GM21423 (cell line): Measurements from ENCODE around the gene KCNJ6.
"Not testable (repeated sequence)": the region's sequence is repeated elsewhere in the genome, so short reads cannot be mapped to it uniquely, and the experiment has no call there.

ENCODE experiments used
- ATAC-seq: cut with Tn5 transposase; IDR thresholded peaks from one replicate; pipeline ENCODE4 v1.9.1; 2021; ENCODE audit warnings: mild to moderate bottlenecking, moderate library complexity; ENCODE audit not compliant: unreplicated experiment

Gene KCNJ6, protein sequence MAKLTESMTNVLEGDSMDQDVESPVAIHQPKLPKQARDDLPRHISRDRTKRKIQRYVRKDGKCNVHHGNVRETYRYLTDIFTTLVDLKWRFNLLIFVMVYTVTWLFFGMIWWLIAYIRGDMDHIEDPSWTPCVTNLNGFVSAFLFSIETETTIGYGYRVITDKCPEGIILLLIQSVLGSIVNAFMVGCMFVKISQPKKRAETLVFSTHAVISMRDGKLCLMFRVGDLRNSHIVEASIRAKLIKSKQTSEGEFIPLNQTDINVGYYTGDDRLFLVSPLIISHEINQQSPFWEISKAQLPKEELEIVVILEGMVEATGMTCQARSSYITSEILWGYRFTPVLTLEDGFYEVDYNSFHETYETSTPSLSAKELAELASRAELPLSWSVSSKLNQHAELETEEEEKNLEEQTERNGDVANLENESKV

DNA sequence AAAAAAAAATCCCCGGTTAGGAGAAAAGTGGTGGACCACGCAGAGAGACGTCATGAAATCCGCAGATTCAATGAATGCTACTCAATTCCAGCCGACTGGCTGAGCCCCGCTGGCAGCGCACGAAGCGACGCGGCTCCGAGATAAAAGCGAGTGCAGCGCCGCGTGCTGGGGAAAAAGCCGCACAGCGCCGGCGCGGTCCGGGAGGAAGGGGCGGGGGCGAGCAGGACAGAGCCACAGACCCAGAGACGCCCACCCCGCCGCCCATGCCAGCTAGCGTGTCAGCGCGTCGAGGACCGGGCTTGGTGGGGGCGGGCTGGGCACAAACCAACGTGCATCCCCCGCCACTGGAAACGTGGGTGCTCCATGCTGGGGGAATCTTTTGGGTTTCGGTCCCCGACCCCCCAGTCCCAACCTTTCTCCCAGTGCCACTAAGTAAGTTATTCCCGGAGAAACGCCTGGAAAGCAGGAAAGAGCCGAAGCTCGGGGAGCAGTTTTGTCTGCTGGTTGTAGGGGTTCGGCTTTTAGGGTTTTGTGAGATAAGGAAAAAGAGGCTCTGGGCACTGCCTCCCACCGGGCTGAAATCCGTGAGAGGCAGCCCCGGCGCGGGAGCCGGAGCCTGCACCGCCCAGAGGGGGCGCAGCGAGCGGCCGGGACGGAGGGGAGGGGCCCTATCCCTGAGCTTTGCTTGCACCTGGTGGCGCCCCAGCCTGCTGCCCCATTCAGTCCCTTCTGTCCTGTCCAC is at the start of gene KCNJ6:
KCNJ6 (minus strand) TSS at position 148 of the 742 bp plus-strand sequence. CDS start 75,775 bp downstream, outside the sequence.
- ATAC-seq, result no peak

DNA sequence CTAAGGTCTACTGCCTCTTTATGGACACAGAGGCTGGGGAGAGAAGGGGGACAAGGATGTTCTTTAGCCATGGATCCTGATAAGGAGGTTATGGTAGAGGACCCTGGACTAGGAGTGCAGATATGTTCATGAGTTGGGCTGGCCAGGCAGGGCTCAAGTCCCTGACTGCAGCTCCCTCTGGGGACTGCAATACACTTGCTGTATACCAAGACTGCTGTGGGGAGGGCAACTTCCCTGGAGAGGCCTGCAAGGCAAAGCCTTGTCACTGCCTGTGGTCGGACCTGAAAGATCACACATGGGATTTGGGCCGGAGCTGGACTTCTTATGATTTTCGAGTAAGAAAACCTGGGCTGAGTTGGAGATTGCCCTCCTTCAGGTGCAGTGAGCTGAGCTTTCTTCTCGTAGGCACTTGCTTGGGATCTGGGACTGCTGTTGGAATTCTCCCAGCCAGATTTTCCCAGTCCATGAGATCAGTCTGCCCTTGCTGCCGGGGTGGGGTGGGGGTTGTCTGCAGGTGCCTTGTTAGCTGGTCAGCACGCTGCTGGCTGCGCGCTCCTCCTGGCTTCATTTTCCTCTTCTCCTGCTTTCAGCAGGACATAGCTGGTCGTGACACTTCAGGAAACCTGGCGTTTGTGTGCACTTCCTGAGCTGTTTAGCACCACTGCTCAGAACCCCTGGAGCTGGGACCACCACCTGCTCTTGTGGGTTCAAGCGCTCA is 49.0 kb upstream of the KCNJ6 start:
- no peak for ATAC-seq

DNA sequence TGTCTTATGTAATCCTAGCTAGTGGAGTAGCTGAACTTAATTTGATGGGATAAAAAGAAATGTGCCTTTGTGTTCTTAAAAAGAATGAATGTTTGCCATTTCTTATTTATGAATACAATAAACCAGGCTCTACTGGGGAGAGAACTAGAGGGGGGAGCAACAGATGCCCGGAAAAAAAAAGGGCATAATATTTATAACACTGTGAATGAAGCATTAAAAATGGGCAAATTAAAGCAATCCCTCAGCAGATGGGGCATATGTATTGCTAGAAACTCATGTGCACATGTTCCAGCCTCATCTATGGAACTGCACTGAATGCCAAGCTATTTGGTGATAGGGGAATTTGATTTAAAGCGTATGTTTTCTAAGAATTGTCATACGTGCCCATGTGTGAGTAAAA is 42.3 kb upstream of the KCNJ6 start:
- ATAC-seq, result no peak

DNA sequence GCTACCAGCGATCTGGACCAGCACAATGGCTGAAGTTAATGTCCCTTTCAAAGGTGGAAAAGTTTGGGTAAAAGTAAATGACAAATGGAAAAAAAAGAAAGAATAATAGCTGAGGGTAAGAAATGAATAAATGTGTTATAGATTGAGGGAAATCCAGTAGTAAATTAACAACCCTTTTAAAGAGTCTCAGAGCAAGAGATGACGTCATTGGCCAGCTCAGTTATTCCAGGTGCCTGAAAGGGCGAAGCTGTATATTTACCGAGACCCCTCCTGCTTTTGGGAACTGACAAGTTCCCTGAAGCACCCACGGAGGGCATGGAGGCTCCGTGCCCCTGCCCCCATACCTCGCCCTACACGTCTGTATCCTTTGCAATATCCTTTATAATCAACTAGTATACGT is 40.5 kb upstream of the KCNJ6 start:
- no peak for ATAC-seq

DNA sequence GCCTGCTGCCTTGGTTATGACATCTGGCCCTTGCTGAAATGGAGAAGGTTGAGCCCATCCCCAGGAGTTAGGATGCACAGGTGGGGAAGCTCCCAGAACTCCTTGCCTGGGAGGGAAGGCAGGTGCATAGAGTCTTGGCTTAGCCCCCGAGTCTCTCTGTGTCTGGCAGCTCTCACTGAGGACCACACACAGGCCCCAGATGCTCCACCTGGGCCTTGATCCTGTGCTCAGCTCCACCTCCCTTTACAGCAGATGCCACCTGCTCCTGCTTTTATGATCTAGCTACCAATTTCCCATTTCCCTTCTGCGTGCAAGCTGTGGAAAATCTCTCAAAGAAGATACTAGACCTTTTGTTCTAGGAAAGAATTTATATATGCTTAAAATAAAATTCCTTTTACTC is 28.8 kb upstream of the KCNJ6 start:
- ATAC-seq, result no peak

DNA sequence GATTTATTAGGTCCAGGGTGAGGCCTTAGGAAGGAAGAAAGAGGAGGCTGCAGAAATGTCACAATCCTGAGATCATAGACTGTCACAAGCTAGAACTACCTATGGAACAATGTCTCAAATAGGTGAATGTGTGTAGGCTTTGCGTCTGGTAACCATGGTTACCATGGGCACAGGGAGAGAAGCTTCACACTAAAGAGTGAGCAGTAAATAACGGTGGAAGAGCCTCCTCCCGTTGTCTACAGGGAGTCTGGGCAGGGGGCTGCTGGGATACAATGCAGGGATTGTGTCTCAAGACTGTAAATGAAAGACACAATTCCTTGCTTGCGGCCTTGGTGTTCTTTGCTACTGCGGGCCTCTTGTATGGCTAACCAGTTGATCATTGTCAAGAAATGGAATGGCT is 28.2 kb upstream of the KCNJ6 start:
- no peak for ATAC-seq

DNA sequence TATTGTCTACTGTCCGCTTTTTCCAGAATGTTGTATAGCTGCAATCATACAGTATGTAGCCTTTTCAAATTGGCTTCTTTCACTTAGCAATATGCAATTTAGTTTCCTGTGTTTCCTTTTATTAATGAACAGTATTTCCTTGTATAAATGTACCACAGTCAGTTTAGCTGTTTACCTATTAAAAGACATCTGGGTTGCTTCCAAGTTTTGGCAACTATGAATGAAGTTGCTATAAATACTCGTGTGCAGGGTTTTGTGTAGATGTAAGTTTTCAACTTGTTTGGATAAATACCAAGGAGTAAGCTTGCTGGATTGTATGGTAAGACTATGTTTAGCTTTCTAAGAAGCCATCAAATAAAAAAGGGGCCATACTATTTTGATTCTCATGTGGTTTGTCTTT is 24.4 kb upstream of the KCNJ6 start:
- ATAC-seq, result no peak

DNA sequence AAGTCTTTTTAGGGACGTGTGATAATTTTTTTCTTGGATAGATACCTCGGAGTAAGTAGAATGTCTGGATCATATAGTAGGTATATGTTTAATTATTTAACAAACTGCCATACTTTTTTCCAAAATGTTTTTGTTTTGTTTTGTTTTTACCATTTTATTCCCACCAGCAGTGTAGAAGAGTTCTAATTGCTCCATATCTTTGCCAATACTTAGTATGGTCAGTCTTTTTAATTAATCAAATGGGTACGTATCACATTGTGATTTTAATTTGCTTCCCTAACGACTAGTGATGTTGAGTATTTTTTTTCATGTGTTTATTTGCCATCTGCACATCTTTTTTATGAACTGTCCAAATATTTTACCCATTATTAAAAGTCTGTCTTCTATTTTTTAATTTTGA is 23.6 kb upstream of the KCNJ6 start:
- no peak for ATAC-seq

DNA sequence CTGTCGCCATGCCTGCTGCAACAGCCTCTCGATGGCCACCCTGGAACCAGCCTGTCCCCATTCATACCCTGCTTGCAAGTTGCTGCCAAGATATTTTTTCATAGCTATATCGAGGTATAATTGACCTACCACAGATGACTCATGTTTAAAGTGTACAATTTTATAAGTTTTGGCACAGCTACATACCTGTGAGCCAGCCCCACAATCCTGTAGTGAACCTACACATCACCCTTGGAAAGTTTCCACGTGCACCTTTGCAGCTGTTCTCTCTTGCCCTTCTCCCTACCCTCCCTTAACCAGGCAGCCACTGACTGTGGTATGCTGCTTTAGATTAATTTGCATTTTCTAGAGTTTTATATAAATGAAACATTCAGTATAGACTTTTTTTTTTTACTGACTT is 23.0 kb upstream of the KCNJ6 start:
- no peak for ATAC-seq

DNA sequence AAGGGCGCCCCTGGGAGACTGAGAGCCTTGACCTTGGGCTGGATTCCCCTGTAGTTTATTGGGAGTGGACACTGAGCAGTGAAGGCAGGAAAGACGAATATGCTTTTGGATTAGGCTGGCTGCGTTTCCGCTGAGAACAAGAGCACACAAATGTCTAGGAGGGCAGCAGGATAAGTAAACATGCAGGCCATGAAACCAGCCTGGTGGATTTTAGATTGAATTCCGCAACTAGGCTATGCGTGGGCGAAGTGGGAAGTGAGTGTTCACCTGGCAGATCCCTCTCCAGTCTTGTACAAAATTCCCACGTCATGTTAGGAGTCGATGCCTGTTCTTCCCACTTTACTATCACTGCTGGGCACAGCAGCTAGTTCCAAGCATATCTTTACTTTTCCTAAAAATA is 21.4 kb upstream of the KCNJ6 start:
- ATAC-seq, result no peak

DNA sequence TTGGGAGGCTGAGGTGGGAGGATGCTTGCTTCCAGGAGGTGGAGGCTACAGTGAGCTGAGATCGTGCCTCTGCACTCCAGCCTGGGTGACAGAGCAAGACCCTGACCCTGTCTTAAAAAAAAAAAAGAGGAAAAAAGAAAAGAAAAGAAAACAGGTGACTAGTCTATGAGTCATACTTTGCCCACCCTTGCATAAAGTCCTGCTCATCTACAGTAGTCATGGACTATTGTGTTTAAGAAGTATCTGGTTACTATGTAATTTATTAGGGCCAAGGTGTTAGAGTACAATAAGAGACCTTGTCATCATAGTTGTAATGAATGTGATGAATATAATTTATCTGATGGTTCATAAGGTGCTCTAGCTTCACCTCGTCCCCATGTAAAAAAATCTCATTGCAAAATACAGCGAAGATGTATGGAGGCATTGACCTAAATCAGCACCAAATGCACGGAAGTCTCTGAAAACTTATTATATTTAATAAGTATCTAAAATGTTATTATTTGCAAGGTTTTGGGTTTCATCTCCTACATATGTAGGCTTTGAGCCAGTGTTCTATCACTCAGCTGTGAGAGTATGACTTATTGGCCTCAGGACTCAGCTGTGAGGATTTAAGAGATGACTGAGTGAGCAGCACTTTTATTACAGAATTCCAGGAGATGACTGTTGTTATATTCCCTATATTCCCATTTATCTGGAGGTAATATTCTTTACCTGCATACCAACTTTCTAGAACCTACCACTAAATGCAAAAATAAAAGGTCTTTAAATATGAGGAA is 19.9 kb upstream of the KCNJ6 start:
- no peak for ATAC-seq

DNA sequence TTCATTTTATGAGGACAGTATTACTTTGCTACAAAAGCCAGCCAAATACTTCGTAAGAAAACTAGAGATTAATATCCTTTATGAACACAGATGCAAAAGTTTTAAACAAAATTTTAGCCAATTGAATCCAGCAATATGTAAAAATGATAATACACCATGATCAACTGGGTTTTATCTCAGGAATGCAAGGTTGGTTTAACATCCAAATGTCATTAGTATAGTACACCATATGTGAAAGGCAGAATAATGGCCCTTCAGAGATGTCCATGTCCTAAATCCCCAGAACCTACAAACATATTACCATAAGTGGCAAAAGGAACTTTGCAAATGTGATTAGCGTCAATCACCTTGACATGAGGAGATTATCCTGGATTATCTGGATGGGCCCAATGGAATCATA is 16.7 kb upstream of the KCNJ6 start:
- ATAC-seq, result no peak

DNA sequence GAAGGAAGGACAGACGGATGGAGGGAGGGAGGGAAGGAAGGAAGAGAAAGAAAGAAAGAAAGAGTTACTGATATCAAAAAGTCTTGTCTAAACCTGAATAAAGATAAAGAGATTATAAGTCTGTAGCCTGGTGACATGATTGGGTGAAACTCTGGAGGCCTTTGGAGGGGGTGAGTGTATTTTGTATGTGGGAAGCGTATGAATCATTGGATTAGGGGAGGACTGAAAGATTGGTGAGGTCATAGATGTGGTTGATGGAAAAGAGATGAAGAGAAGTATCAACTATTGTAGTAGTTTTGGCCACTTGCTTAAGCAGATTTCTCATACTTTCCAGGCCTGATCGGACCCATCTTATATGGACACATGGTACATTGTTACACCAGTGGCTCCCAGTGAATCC is 11.5 kb upstream of the KCNJ6 start:
- no peak for ATAC-seq

DNA sequence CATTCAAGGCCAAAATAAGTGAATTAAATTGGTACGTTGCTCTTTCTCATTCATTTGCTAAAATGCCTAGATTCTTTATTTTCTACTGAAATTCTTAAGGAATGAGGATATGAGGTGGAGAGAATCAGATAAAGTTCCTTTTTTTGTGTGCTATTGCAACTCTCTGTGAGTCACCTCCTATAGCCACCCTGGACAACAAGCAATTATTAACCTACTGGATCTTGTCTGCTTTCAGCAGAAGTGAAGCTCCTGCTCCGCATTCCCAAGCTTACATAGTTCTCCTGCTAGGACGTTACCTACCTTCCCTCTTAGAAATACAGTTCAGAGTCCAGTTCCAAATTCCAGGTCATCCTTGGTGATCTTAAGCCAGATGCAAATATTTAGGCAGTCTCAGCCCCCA is 4.8 kb upstream of the KCNJ6 start:
- ATAC-seq, result no peak

DNA sequence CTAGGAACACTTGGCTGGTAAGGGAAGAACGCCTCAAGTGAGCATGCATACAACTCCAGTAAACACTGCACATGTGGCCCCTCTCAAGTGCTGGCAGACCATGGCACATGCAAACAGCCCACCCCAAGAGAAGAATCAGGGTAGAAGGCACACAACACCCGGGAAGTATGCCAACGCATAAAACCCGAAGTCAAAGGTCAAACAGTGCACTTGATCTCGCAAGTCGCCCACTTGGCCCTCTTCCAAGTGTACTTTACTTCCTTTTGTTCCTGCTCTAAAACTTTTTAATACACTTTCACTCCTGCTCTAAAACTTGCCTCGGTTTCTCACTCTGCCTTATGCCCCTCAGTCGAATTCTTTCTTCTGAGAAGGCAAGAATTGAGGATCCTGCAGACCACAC is 4.0 kb upstream of the KCNJ6 start:
- not testable (repeated sequence) for ATAC-seq

DNA sequence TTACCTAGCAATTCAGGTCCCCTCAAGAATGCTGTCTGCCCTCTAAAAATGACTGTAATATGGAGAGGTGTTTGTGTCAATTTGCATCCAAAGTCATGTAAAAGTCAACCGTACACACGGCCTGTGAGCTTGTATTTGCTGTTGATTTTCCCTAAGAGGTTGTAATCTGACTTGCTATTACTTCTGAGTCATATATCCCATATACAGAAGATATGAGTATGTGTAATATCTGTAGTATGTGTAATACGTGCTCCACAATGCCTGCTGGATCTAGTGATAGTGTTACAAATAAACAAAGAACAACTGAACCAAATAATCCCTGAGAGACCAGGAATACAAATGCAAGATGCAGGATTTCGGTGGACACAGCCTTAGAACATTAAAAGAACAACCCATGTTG is 1.4 kb upstream of the KCNJ6 start:
- ATAC-seq, result no peak

DNA sequence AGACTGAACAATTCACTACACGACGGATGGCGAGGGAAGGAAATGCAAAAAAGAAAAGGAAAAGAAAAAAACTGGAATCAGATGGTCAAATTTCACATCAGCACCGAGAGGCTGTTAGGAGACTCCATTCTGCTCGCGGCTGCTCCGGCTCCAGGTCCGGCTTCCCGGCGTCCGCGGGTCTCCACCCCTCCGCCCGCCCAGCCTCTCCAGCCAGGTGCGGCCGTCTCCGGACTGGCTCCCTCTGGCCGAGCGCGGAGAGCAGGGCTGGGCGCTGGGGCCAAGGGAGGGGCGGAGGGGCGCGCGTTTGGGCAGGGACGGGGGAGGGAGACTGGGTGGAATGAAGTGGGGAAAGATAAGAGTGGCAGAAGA is 332 bp downstream of the KCNJ6 start:
- no peak for ATAC-seq

DNA sequence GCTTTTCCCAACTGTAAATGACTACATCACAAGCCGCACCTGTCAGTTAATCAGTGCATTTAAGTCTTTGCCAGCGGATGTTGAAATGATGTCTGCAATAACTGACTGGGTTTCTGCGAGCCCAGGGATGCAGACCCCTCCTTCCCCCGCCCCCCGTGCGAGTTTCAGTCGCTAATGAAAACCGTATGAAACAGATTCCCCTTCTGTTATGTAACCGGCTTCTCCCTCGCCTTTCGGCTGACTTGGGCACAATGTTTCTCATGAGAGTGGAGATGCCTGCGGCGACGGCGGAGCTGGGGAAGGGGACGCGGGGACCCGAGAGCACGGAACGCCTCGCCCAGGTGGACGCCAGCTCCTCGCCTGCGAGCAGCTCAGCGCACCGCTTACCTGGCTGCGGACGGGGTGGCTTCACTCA is 753 bp downstream of the KCNJ6 start:
- no peak for ATAC-seq

DNA sequence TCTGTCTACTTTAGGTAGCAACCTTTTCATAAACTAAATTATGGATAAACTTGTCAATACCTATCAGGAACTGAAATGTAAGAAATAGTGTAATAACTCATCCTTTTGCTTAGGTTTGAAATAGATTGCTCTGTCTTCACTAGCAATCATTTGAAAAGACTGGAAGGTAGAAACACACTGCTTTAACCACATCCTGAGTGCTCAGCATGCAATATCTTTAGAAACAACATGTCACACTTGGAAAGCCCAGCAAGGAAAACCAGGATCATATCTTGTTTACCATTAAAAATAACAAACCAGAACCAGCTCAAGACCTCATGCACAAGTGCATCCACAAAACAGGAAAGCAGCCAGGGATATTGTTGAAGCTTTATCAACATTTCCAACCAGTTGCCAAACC is 3.6 kb downstream of the KCNJ6 start:
- ATAC-seq, result no peak

DNA sequence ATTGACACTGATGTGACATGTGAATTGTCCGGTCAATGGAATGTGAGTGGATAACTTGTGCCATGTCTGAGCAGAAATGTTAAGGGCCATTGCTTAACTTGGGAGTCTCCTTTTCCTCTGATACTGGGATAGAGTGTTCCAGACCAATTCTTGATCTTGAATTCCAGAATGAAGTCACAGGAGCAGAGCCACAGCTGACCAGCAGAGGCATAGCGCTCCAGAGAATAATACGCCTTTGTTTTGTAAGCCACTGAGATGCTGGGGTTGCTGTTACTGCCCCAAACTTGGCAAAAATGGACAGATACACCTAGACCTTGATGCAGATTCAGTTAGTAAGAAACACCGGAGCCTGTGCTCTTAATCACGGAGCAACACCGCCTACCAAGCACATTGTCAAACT is 6.3 kb downstream of the KCNJ6 start:
- no peak for ATAC-seq

DNA sequence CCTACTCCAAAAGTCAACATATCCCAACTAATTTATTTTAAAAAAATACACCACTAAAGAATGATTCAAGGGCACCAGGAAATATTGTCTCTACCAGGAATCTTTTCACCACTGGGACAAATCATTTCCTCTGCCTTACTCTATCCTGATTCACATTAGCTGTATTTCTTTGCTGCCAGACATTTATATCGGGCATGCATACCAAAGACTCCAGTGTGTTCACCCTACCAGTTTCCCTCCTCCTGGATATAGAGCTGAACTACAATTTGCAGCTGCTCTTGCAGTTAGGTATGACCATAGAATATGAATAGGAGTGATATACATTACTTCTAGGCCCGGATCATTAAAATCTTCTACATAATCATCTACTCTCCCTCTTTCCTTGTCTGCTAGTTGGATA is 7.6 kb downstream of the KCNJ6 start:
- ATAC-seq, result no peak
